ENCODE data around the gene SATB2. TPM values are rescaled to one million over a fixed set of nuclear protein-coding genes. Genes with fewer than 3 reads are reported as not detected.

SATB2 gene
- total RNA-seq, 2 donors from 2014 or later = 219 to 240 TPM

DNA sequence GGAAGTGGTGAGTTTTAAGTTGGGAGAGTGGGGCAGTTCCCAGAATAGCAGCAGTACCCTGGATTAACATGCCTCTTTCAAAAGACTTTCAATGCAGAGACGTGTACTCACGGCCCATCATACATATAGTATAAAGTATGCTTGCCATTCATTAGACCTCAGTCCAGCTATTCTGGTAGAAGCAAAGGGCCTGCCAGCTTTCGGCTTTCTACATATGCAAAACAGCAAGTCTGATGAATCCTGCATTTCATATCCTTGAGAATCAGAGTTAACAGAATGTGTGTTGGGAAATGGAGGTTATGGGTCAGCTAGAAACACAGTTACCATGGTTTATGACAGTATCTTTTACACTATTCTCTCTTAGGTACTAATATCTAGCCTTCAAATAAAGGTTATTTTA is 27.5 kb downstream of the SATB2 start:
- DNase-seq = no peak
- ATAC-seq = no peak
- intact Hi-C loops (cut with DNase I, micrococcal nuclease) = no loop called here

- ATAC-seq = no peak
- DNase-seq = no peak
- intact Hi-C loops (cut with DNase I, micrococcal nuclease) = no loop called here
Observed at GRCh38 chr2:199428291-199428690, 29.4 kb downstream of the SATB2 start.

DNA sequence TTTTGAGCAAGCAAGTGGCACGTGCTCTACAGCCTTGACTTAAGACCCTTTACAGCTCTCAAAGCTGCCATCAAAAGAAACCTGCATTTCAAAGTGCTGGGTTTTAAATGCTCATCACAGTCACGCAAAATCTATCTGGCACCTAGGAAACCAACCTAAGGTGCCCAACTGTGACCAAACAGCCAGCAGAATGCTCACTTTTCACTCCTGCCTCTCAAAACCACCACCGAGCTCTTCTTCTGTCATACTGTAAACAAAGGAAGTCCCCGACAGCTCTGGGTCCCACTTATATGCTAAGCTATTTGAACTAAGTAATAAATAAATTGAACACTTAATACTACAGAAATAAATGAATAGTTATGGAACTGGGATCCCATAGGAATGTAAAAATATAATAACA is 33.6 kb downstream of the SATB2 start:
- DNase-seq = no peak

DNA sequence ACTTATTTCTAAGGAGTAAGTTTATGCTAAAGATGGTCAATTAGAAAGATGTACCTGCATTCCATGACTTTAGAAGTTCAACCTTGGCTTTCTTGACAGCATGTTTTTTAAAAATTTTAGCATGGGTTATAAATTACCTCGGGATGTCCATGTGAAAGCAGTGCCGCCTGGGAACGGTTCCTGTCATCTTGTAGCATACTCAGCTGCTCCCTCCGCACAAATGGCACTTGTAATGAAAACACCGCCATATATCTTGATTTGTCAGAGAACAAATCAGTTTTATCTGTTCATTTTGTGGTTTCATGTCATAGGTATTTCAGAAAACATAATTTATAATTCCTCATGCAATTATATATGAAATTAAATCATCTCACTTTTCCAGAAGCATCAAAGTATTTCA is 38.3 kb downstream of the SATB2 start:
- DNase-seq = no peak
- ATAC-seq = no peak
- intact Hi-C loops (cut with DNase I, micrococcal nuclease) = no loop called here

More for the DNA sequence above, 33.6 kb downstream of the SATB2 start:
- intact Hi-C loops (cut with DNase I, micrococcal nuclease) = no loop called here
- no peak for ATAC-seq

DNA sequence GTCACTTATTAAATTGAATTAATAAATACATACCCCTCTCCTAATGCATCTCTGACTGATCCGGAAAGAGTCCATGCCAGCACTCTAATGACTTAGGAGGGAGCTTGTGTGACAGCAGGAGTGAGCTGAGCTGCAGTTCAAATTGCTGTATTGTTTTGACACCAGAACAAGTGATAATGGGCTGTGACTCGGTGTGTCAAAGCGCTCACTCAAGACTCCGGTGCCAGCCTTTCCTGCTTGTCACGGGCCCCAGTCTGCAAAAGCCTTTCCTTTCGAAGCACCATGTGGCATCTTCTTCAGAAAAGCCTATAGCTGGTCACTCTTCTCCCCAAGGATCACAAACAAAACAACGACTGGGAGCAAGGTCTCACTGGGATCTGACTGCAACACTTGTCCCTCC is 43.3 kb downstream of the SATB2 start:
- ATAC-seq (no peak), DNase-seq (no peak)
- intact Hi-C loops (cut with DNase I, micrococcal nuclease) = no loop called here

- ATAC-seq = peak; percentile 4
- DNase-seq = no peak
- intact Hi-C loops (cut with DNase I, micrococcal nuclease) = no loop called here
Observed at GRCh38 chr2:199414001-199414400, 43.7 kb downstream of the SATB2 start.

- ATAC-seq (no peak), DNase-seq (no peak)
- intact Hi-C loops (cut with DNase I, micrococcal nuclease) = no loop called here
Observed at GRCh38 chr2:199409759-199410529, 47.8 kb downstream of the SATB2 start.

GRCh38 chr2:199407421-199407820 is 50.3 kb downstream of the SATB2 start:
- ATAC-seq (no peak), DNase-seq (no peak)
- intact Hi-C loops (cut with DNase I, micrococcal nuclease) = no loop called here

DNA sequence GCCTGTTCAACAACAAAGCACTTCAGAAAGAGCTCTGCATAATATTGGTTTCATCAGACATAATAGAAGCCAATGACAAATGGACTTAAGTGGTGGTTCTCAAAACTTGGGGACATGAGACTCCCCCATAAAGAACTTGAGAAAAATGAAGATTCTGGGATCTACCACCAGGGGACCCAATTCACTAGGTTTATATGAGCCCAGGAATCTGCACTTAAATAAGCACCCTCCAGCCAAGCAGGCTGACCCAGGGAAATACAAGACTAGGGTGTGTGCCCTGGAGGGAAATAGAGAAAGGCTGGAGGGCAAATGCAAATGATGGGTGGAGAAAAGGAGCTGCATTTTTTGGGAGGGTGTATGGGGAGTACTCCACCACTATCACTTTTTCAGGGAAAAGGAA is 52.5 kb downstream of the SATB2 start:
- ATAC-seq (peak; percentile 38), DNase-seq (no peak)

GRCh38 chr2:199404841-199405240 is 52.9 kb downstream of the SATB2 start:
- ATAC-seq = peak; percentile 12
- intact Hi-C loops (cut with DNase I, micrococcal nuclease) = no loop called here

More for the DNA sequence above, 52.5 kb downstream of the SATB2 start:
- intact Hi-C loops (cut with DNase I, micrococcal nuclease) = no loop called here

GRCh38 chr2:199395311-199395710 is 62.4 kb downstream of the SATB2 start:
- intact Hi-C loops (cut with DNase I, micrococcal nuclease) = no loop called here
- DNase-seq (no peak), ATAC-seq (no peak)

More at GRCh38 chr2:199404841-199405240, 52.9 kb downstream of the SATB2 start:
- no peak for DNase-seq

GRCh38 chr2:199392363-199392762 is 65.4 kb downstream of the SATB2 start:
- DNase-seq (peak in 1 of 2 donors; percentile 49), ATAC-seq (peak; percentile 90)
- intact Hi-C loops (cut with DNase I, micrococcal nuclease) = no loop called here

DNA sequence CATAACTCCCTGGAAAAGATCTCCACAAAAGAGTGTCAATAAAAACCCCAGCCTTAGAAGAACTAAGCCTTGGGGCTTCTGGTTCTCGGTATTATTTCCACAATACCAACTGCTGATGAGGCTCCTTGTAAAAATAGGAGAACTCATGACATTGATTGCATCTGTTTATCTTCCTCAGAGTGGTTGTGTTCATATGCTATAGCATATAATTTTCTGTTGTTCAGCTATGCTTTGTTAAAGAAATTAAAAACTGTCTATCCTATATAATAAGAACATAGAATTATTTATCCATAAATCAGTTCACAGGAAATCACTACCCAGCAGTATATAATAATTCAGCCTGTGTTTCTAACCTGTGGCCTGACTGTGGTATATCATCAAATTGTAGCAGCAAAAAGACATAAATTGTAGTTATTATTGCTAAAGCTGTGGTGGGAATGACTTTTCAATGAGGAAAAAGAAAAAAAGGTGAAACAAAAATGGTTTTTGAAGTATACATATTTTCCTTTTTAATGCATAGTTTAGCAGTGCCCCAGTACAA is 68.9 kb downstream of the SATB2 start:
- DNase-seq = no peak
- intact Hi-C loops (cut with DNase I, micrococcal nuclease) = no loop called here
- no peak for ATAC-seq

DNA sequence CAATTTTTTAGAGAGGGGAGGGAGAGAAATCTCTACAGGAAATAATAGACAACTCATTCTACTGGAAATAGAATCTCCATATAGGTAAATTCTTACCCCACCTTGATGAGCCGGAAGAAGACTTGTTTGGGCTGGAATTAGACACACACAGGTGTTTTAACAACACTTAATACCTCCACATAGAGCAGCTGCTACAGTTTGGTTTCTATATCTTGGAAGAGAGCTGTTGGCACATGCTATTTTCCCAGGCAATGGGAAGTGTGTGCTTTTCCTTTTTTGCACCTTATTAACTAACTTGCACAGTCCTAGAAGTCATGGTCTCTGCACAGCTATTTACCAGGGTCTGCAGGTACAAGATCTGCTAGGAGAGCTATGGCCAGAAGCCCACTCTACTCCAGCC is 73.7 kb downstream of the SATB2 start:
- ATAC-seq = no peak
- intact Hi-C loops (cut with DNase I, micrococcal nuclease) = no loop called here
- no peak for DNase-seq

- DNase-seq (no peak), ATAC-seq (no peak)
- intact Hi-C loops (cut with DNase I, micrococcal nuclease) = no loop called here
Observed at GRCh38 chr2:199383021-199383420, 74.7 kb downstream of the SATB2 start.

DNA sequence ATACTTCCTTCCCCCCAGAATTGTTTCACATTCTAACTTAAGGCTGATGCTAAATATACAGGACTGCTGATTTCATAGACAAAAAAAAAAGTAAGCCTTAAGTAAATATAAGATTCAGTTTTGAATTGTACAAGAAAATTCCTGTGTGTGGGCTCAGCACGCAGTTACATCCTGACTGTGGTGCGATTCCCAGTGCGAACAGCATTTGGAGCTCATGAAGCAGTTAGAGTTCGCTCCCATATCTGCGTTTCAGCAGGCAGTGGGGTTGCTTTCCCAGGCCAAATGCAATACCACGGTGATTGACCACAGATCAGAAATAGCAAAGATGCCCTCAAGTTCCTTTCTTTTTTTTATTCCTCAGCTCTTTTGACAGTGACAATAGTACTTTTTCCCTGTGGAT is 75.6 kb downstream of the SATB2 start:
- no peak for DNase-seq
- intact Hi-C loops (cut with DNase I, micrococcal nuclease) = no loop called here
- ATAC-seq = peak; percentile 7

DNA sequence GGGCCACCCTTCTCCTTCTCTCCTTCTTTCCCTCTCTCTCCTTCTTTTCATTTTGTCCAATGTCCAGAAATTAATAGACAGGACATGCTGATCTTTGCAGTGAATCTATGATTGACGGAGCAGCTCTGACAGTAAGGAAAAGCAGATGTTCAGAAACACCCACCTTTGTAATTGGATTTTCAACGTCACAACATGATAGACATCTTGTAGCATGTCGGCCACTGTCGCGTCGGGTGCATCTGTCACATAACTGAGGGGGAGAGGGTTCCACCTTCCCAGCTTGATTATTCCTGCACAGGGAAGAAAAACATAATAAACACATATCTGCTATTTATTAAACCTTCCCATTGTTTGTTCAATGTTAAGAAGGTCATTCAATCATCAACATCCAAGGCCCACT is 76.2 kb downstream of the SATB2 start:
- DNase-seq = no peak

DNA sequence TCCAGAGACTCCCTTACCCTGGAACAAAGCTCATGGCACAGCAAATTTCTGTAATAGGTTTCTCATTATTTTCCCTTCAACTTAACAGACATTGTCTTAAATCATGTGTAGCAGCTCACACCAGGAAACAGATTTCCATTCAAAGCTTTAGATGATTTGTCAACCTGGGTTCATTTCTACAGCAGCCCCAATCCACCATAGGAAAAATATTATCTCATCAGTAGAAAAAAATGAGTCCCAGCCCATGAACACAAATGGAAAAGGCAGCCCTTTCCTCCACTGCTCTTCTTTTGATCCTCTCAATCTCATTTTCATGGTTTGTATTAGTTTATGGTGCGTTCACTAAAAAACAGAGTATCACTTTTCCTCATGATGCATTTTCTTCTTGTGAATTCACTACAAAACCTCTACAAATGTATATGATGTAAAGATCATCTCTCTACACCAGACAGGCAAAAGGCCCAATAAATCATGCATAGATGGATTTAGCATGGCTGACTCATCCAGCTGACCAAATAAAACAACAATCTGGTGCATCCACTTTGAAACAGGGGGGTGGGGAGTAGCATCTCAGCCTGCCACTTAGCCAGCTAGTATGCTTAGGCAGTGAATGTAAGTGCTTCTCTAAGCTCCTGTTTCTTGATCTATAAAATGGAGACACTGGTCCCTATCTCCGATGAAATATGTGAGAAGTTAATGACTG is 78.6 kb downstream of the SATB2 start:
- intact Hi-C loops (cut with DNase I, micrococcal nuclease) = no loop called here
- DNase-seq = no peak
- peak; percentile 20 for ATAC-seq

More for the DNA sequence above, 76.2 kb downstream of the SATB2 start:
- intact Hi-C loops (cut with DNase I, micrococcal nuclease) = no loop called here
- ATAC-seq = no peak

GRCh38 chr2:199370150-199370780 is 87.5 kb downstream of the SATB2 start:
- ATAC-seq = no peak
- intact Hi-C loops (cut with DNase I, micrococcal nuclease) = no loop called here

GRCh38 chr2:199366406-199366805 is 91.3 kb downstream of the SATB2 start:
- ATAC-seq (peak; percentile 93), DNase-seq (peak in 1 of 2 donors; percentile 44)
- intact Hi-C loops (cut with DNase I, micrococcal nuclease) = no loop called here

More at GRCh38 chr2:199370150-199370780, 87.5 kb downstream of the SATB2 start:
- no peak for DNase-seq

Data from left colon (tissue), 2 donors.